22Rv1 (cell line): ENCODE data around the gene ACAD9.

Source experiments
- ZFX ChIP-seq: fragments of 450-650 bp; IDR thresholded peaks from 2 replicates; pipeline ENCODE4 v1.6.1; 2017; ENCODE audit warnings: antibody characterized with exemption, borderline replicate concordance
- TF ChIP-seq, protein P1 (sequence below): fragments of 450-650 bp; IDR thresholded peaks from 2 replicates; pipeline ENCODE4 v1.5.1; 2017; ENCODE audit warnings: mild to moderate bottlenecking

GRCh38 chr3:128853826-128854225 is 25.6 kb upstream of the ACAD9 start:
- TF ChIP-seq, protein P1, sequence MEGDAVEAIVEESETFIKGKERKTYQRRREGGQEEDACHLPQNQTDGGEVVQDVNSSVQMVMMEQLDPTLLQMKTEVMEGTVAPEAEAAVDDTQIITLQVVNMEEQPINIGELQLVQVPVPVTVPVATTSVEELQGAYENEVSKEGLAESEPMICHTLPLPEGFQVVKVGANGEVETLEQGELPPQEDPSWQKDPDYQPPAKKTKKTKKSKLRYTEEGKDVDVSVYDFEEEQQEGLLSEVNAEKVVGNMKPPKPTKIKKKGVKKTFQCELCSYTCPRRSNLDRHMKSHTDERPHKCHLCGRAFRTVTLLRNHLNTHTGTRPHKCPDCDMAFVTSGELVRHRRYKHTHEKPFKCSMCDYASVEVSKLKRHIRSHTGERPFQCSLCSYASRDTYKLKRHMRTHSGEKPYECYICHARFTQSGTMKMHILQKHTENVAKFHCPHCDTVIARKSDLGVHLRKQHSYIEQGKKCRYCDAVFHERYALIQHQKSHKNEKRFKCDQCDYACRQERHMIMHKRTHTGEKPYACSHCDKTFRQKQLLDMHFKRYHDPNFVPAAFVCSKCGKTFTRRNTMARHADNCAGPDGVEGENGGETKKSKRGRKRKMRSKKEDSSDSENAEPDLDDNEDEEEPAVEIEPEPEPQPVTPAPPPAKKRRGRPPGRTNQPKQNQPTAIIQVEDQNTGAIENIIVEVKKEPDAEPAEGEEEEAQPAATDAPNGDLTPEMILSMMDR = no peak
- no peak for TF ChIP-seq ZFX
